Activated CD4-positive, alpha-beta T cell treated with anti-CD3 and anti-CD28 coated beads for 48 hours (primary cell): ENCODE data around the gene PDE2A.

Source experiments
- DNase-seq: peaks from one replicate; pipeline ENCODE4 v3.0.0-alpha.2; 2020

The PDE2A gene

GRCh38 chr11:72673943-72674828, at the start of gene PDE2A:
Gene PDE2A (minus strand): TSS chr11:72674422. CDS start chr11:72674207, 215 bp downstream.
- no peak for DNase-seq

GRCh38 chr11:72723508-72723907, 49.3 kb upstream of the PDE2A start:
- no peak for DNase-seq

GRCh38 chr11:72722050-72722748, 48.0 kb upstream of the PDE2A start:
- peak; percentile 87 for DNase-seq

GRCh38 chr11:72721689-72722049, 47.4 kb upstream of the PDE2A start:
- DNase-seq, result peak; percentile 51

- no peak for DNase-seq
Measured at GRCh38 chr11:72721276-72721675, 47.1 kb upstream of the PDE2A start.

- DNase-seq, result no peak
Measured at GRCh38 chr11:72720784-72721183, 46.6 kb upstream of the PDE2A start.

- DNase-seq, result no peak
Measured at GRCh38 chr11:72720047-72720446, 45.8 kb upstream of the PDE2A start.

- DNase-seq, result no peak
Measured at GRCh38 chr11:72719551-72719950, 45.3 kb upstream of the PDE2A start.

GRCh38 chr11:72719144-72719543, 44.9 kb upstream of the PDE2A start:
- DNase-seq, result no peak

- DNase-seq, result no peak
Measured at GRCh38 chr11:72718101-72718501, 43.9 kb upstream of the PDE2A start.

- DNase-seq, result no peak
Measured at GRCh38 chr11:72716788-72717435, 42.7 kb upstream of the PDE2A start.

- DNase-seq, result no peak
Measured at GRCh38 chr11:72716290-72716689, 42.1 kb upstream of the PDE2A start.

- no peak for DNase-seq
Measured at GRCh38 chr11:72712841-72713240, 38.6 kb upstream of the PDE2A start.

GRCh38 chr11:72712168-72712751, 38.0 kb upstream of the PDE2A start:
- DNase-seq, result no peak

GRCh38 chr11:72711141-72711540, 36.9 kb upstream of the PDE2A start:
- no peak for DNase-seq

GRCh38 chr11:72710278-72710677, 36.1 kb upstream of the PDE2A start:
- no peak for DNase-seq

GRCh38 chr11:72709478-72710238, 35.4 kb upstream of the PDE2A start:
- DNase-seq, result no peak

- no peak for DNase-seq
Measured at GRCh38 chr11:72707032-72707431, 32.8 kb upstream of the PDE2A start.

GRCh38 chr11:72706579-72706978, 32.4 kb upstream of the PDE2A start:
- no peak for DNase-seq

- DNase-seq, result no peak
Measured at GRCh38 chr11:72705442-72706365, 31.5 kb upstream of the PDE2A start.

GRCh38 chr11:72704783-72705265, 30.6 kb upstream of the PDE2A start:
- no peak for DNase-seq
